Activated effector memory CD4-positive, alpha-beta T cell treated with anti-CD3 and anti-CD28 coated beads, Interleukin-2, amount 50 U/mL, for 16 hours (primary cell): ENCODE results near the gene GALNT9.
A peak's percentile ranks its signal among the peaks of the same experiment; 100 is the strongest.
"Not testable (repeated sequence)": the region's sequence is repeated elsewhere in the genome, so short reads cannot be mapped to it uniquely, and the experiment has no call there.

ENCODE experiments used
- DNase-seq: peaks from one replicate; pipeline ENCODE4 v3.0.0-alpha.2; 2020

Gene GALNT9

DNA sequence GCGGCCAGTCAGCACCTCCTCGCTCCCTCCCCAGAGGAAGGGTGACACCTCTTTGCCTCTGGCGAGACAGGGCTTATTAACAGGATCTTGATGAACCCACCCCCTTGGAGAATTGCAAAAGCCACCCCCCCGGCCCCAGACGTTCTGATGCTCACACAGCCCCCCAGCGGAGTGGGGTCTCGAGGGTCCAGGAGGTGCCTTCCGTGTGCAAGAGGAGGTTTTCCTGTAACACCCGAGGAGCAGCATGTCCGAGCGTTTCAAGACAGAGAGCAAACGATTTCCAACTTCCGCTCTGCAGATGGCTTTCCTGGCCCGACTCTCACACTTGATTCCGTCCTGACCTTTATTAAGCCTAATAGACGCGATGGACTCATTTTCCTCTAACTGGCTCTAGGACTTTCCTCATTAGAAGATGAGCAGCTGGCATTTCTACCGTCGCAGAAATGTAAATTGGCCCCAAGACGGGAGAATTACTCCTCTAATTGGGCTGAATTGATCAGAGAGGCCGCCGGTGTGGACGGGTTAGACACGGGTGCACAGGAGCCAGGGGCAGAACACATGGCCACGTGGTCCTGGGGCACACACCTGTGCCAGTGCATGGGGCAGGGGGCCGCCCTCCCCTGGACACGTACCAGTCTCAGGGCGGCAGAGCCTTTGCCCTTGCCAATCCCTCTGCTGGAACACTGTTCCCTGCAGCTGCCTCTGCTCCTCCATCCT is 100.8 kb downstream of the GALNT9 start:
- DNase-seq, result no peak

- DNase-seq, result no peak
Observed at GRCh38 chr12:132227782-132228475, 101.5 kb downstream of the GALNT9 start.

DNA sequence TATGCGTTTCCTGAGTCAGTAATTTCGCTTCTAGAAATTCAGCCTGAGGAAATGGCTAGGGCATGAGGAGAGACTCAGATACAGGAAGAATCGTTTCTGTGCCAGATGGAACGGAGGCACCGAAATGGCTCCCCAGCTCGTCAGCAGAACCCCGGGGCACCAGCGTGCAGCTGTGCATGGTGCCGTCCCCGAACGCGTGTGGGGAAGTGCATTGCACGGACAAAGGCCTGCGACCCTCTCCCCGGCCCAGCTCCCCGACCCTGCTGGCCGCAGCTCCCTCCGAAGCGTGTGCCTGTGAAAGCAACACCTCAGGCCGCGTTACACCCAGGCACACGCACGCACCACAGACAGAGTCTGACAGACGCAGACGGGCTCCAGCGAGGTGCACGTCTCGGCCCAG is 102.3 kb downstream of the GALNT9 start:
- DNase-seq, result no peak

DNA sequence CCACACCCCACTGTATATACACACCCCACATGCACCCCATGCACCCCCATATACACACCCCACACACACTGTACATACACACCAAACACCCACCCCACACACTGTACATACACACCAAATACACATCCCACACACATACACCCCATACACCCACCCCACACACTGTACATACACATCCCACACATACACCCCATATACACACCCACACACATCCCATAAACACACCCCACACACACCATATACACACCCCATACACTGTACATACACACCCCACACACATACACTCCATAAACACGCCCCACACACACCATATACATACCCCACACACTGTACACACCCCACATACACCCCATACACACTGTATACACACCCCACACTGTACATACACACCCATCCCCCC is 102.8 kb downstream of the GALNT9 start:
- no peak for DNase-seq

- DNase-seq, result no peak
Observed at GRCh38 chr12:132225214-132225613, 104.2 kb downstream of the GALNT9 start.

GRCh38 chr12:132224484-132224883 is 104.9 kb downstream of the GALNT9 start:
- no peak for DNase-seq

DNA sequence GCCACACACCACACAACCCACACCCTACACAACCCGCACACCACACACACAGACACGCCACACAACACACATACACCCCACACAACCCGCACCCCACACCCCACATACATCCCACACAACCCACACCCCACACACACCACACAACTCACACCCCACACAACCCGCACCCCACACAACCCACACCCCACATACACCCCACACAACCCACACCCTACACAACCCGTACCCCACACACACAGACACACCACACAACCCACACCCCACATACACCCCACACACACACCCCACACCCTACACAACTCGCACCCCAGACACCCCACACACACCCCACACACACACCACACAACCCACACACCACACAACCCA is 106.6 kb downstream of the GALNT9 start:
- DNase-seq, result no peak

- peak; percentile 68 for DNase-seq
Observed at GRCh38 chr12:132222096-132222807, 107.1 kb downstream of the GALNT9 start.

DNA sequence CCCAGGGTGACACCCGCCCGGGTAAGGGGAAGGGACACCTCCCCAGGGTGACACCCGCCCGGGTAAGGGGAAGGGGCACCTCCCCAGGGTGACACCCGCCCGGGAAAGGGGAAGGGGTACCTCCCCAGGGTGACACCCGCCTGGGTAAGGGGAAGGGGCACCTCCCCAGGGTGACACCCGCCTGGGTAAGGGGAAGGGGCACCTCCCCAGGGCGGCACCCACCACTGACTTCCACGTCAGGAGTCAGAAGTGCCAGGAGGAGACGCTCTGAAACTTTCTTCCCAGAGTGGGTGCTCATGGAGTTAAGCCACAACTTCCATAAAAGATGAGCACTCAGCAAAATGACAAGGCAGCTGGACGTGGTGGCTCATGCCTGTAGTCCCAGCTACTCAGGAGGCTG is 109.6 kb downstream of the GALNT9 start:
- DNase-seq, result not testable (repeated sequence)

GRCh38 chr12:132219323-132219722 is 110.1 kb downstream of the GALNT9 start:
- no peak for DNase-seq

GRCh38 chr12:132218915-132219314 is 110.5 kb downstream of the GALNT9 start:
- DNase-seq, result peak; percentile 74

GRCh38 chr12:132218527-132218875 is 110.9 kb downstream of the GALNT9 start:
- DNase-seq, result no peak

- no peak for DNase-seq
Observed at GRCh38 chr12:132217800-132218526, 111.4 kb downstream of the GALNT9 start.

- no peak for DNase-seq
Observed at GRCh38 chr12:132217371-132217770, 112.0 kb downstream of the GALNT9 start.

DNA sequence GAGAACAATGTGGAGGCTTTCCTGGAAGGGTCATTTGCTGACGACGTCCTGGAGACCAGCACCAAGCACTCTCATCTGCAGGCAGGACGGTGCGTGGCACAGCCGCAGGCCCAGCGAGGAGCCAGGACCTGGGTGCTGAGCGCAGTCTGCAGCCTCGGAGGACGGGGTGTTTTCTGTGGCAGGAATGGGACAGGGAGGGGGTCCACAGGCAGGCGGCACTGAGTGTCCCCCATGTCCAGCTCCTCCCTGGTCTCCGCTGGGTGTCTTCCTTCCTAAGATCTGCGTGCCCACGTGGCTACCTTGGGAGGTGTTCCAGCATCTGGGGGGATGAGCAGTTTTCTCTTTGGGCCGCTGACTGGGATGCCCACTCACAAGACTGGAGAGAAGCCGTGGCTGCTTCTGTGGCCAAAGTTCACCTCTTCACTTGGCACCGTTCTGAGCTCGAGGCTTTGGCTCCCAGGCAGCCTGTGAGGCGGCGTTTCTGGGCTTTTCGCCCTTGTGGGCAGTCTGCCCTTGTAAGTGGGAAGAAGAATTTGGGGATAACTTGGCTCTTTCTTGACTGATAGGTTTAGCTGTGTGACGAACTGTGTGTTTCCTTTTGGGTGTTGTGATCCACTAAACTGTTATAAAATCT is 112.9 kb downstream of the GALNT9 start:
- no peak for DNase-seq

DNA sequence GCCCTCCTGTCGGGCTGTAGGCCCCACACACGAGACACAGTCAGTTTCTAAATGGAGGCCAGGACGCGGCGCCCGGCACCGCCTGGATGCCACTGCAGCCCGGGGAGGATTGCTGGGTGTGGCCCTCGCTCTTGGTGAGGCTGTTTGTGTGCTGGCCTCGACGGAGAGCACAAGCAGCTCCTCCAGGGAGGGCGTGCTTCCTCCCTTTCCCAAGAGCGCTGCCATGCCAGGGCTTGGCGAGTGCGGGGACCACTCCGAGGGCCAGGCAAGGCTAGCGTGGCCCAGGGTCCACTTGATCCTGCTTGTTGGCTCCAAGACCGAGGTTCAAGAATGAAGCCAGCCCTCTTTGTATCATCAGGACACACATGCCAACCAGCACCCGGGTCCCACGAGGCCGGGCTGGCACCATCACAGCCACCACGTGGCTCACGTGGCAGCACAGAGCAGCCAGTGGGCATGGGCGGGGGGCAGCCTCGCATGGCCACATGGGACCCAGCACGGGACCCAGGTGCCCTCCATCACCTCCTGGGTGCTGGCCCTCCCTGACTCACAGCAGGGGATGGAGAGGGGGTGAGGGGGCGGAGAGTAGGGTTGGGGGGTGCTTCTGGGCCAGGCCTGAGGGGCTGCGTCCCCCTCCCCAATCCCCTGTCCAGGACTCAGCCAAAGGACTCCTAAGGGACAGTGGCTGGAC is 113.9 kb downstream of the GALNT9 start:
- no peak for DNase-seq

GRCh38 chr12:132214891-132215290 is 114.5 kb downstream of the GALNT9 start:
- no peak for DNase-seq

DNA sequence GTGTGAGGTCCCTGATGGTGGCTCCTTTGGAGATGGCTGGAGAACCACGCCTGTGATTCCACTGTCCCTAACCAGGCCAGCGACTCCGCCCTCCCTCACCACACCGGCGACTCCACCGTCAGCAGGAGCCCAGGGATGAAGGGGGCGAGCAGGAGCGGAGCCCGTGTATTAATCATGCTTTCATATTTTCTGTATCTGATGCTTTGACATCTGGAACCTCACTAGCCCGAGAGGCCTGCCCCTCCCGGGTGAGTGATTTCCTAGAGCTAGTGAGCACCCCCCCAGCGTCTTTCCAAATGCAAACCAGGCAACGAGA is 115.3 kb downstream of the GALNT9 start:
- no peak for DNase-seq

DNA sequence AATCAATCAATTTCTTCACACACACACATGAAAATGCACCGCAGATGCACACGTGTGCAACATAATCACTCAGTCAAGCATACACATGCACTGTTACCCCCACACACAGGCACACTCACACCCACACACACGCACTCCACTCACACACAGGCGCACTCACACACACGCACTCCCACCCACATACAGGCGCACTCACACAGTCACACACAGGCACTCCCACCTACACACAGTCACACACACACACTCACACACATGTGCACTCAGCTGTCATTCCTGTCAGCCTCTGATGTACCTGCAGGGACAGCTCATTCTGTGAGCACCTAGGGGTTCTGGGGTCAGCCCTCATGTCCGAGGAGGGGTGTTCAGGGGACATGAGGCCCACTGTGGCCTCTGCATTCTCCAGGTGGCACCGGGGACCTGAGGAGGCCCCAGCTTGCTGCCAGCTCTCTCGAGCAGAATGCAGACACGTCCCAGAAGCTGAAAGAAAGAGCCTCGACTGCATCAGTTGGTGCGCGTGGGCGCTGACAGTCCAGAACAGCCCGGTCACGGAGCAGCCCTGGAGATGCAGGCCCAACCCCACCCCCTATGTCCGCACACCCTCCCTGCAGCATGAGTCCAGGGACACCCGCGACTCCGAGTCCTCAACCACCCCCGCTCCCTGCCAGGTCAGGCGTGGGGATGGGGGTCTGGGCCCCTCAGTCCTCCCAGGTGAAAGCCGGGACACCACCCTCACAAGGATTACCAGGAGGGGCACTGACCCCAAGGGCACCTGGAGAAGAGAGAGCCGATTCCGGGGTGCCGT is 115.8 kb downstream of the GALNT9 start:
- no peak for DNase-seq

DNA sequence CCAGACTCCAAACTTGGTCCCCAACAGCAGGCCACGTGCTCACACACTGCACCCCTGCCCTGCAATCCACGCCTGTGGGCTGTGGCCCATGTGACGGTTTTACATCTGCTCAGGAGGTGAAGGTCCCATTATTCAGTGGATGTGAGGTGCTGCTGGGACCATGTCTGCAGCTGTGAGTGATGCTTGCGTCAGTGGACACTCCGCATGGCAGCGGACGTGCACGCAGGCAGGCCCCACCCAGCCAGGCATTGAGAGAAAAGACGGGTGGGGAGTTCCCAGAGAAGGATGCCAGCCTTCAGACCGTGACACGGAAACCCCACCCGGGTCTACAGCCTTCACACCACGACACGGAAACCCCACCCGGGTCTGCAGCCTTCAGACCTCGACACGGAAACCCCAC is 117.6 kb downstream of the GALNT9 start:
- DNase-seq, result no peak

- DNase-seq, result no peak
Observed at GRCh38 chr12:132211326-132211725, 118.1 kb downstream of the GALNT9 start.
